Fibroblast of lung (primary cell): ENCODE data around the gene LCE5A. TPM values are rescaled to one million over a fixed set of nuclear protein-coding genes. Genes with fewer than 3 reads are reported as not detected.
"Not testable (repeated sequence)": the region's sequence is repeated elsewhere in the genome, so short reads cannot be mapped to it uniquely, and the experiment has no call there.

Experiments
- DNase-seq, 2 donors: peaks; one replicate each; pipeline versions ENCODE4 v3.0.0 to v3.0.0-alpha.2; 2010; ENCODE audit warnings: low read depth in 2 of 2
- H2AFZ ChIP-seq: 2 replicates; pipeline ENCODE4 v1.5.1; 2012; ENCODE audit warnings: low read length, control low read depth, inconsistent platforms
- H3K27ac ChIP-seq: 2 replicates; pipeline ENCODE4 v1.5.1; 2011; ENCODE audit warnings: low read length, control low read depth; ENCODE audit not compliant: insufficient read depth
- H3K27me3 ChIP-seq: 2 replicates; pipeline ENCODE4 v1.5.1; 2011; ENCODE audit warnings: mild to moderate bottlenecking, low read length; ENCODE audit not compliant: control insufficient read depth, insufficient read depth
- H3K36me3 ChIP-seq: 2 replicates; pipeline ENCODE4 v1.5.1; 2011; ENCODE audit warnings: low read length; ENCODE audit not compliant: control insufficient read depth, insufficient read depth
- H3K4me1 ChIP-seq: 2 replicates; pipeline ENCODE4 v1.5.1; 2011; ENCODE audit warnings: low read length; ENCODE audit not compliant: control insufficient read depth, insufficient read depth; ENCODE audit errors: extremely low read depth
- H3K4me2 ChIP-seq: 2 replicates; pipeline ENCODE4 v1.5.1; 2011; ENCODE audit warnings: low read length, control low read depth; ENCODE audit not compliant: insufficient read depth; ENCODE audit errors: extremely low read depth
- H3K4me3 ChIP-seq, 4 experiments: fragments of 200-600 bp in 1 of 4; sonication (generic) in 1 of 4; replicated peaks in 1 of 4; 2 replicates each; pipeline ENCODE4 v1.5.1; 2011 to 2016; ENCODE audit warnings: low read length in 4 of 4, low read depth in 3 of 4, mild to moderate bottlenecking in 3 of 4, control low read depth in 2 of 4, inconsistent platforms in 1 of 4, mixed read lengths in 1 of 4; ENCODE audit not compliant: insufficient read depth in 1 of 4; ENCODE audit errors: control extremely low read depth in 1 of 4
- H3K79me2 ChIP-seq: 2 replicates; pipeline ENCODE4 v1.5.1; 2012; ENCODE audit warnings: mild to moderate bottlenecking, low read length, inconsistent platforms; ENCODE audit not compliant: control insufficient read depth, insufficient read depth
- H3K9ac ChIP-seq: 2 replicates; pipeline ENCODE4 v1.5.1; 2011; ENCODE audit warnings: mild to moderate bottlenecking, low read length, control low read depth; ENCODE audit not compliant: insufficient read depth
- H3K9me3 ChIP-seq: 2 replicates; pipeline ENCODE4 v1.5.1; 2012; ENCODE audit warnings: low read depth, low read length; ENCODE audit not compliant: control insufficient read depth, insufficient read depth
- H4K20me1 ChIP-seq: 2 replicates; pipeline ENCODE4 v1.5.1; 2011; ENCODE audit warnings: low read length; ENCODE audit not compliant: control insufficient read depth, insufficient read depth; ENCODE audit errors: extremely low read depth
- EZH2 ChIP-seq: IDR thresholded peaks from 2 replicates; pipeline ENCODE4 v1.5.1; 2012; ENCODE audit warnings: low read length, control low read depth, mild to moderate bottlenecking; ENCODE audit errors: missing control alignments
- polyA plus RNA-seq, 2 donors: library from polyadenylated mRNA; depleted of rRNA in 1 of 2; stranded (reverse) in 1 of 2; unstranded in 1 of 2; fragments of >200 nt; gene quantifications; 2 replicates each; pipeline ENCODE4 v1.2.1, GENCODE V29; 2011 to 2012; ENCODE audit warnings: missing spikeins in 1 of 2
- total RNA-seq: library from RNA; depleted of rRNA; stranded (reverse); fragments of >200 nt; gene quantifications from 2 replicates; pipeline ENCODE4 v1.2.1, GENCODE V29; 2014
- TF ChIP-seq, protein P1 (sequence below), 2 donors: IDR thresholded peaks in 1 of 2; conservative IDR thresholded peaks in 1 of 2; 1 replicate in 1 of 2; 2 replicates in 1 of 2; pipeline ENCODE4 v1.5.1; 2011 to 2012; ENCODE audit warnings: low read length in 2 of 2, control low read depth in 1 of 2, inconsistent platforms in 1 of 2, low read depth in 1 of 2, mild to moderate bottlenecking in 1 of 2

Gene LCE5A
- total and polyA plus RNA-seq, 2 donors (not counting 1 experiment from before 2014, with no cell fraction given): not detected

DNA sequence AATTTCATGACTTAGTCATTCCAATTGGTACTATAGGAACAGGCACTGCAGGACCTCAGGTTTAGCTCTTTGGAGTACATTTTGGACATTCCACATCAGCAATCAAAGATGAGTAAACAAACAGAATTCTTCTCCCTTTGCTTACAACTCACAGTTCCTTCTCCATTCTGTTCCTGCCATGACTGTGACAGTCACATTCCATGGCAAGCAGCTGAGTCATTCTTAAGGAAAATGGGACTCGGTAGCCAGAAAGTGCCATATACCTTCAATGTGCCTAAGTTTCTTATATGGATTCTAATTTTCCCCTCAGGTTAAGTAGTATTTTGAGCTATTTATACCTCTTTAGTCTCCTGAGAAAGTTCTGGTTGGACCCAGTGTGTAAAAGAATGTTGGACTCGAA, 29.3 kb downstream of the LCE5A start:
- H3K4me1 ChIP-seq: no peaks in the 10 kb centered on the region
- H3K4me3 ChIP-seq: no peak overlapping the region
- no peaks in the 10 kb centered on the region for H3K79me2 ChIP-seq
- H3K27ac ChIP-seq: no peak overlapping the region
- no peak overlapping the region for H2AFZ ChIP-seq
- H3K9me3 ChIP-seq: no peaks in the 10 kb centered on the region
- H4K20me1 ChIP-seq: no peaks in the 10 kb centered on the region
- H3K4me2 ChIP-seq: no peak overlapping the region
- H3K27me3 ChIP-seq: no peaks in the 10 kb centered on the region
- H3K36me3 ChIP-seq: no peaks in the 10 kb centered on the region
- no peak for DNase-seq
- no peak for TF ChIP-seq EZH2
- TF ChIP-seq, protein P1, sequence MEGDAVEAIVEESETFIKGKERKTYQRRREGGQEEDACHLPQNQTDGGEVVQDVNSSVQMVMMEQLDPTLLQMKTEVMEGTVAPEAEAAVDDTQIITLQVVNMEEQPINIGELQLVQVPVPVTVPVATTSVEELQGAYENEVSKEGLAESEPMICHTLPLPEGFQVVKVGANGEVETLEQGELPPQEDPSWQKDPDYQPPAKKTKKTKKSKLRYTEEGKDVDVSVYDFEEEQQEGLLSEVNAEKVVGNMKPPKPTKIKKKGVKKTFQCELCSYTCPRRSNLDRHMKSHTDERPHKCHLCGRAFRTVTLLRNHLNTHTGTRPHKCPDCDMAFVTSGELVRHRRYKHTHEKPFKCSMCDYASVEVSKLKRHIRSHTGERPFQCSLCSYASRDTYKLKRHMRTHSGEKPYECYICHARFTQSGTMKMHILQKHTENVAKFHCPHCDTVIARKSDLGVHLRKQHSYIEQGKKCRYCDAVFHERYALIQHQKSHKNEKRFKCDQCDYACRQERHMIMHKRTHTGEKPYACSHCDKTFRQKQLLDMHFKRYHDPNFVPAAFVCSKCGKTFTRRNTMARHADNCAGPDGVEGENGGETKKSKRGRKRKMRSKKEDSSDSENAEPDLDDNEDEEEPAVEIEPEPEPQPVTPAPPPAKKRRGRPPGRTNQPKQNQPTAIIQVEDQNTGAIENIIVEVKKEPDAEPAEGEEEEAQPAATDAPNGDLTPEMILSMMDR (conservative IDR thresholded peaks at IDR 0.05 in 1 of 2, IDR thresholded peaks at IDR 0.05 in 1 of 2; ENCODE audit: low read depth in 1 of 2, low read length in 2 of 2): no peak
- H3K9ac ChIP-seq: no peak overlapping the region

DNA sequence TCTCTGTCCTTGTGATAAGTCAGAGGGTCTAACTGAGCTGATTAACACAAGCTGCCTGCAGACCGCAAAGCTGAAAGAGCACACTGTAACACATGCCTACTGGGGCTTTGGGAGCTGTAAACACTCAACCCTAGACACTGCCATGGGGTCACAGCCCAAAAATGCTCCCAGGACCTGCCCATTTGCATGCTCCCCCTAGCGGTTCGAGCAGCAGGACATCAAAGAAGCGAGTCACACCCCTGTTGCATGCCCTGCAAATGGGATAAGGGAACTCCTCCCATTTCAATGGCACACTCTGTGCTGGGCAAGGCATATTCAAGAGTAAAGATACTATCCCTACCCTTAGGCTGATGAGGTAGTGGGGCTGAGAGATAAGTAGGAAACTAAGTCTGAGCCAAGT, 33.2 kb downstream of the LCE5A start:
- TF ChIP-seq, protein P1 (conservative IDR thresholded peaks at IDR 0.05 in 1 of 2, IDR thresholded peaks at IDR 0.05 in 1 of 2; ENCODE audit: low read depth in 1 of 2, low read length in 2 of 2): peak in 1 of 2 donors; percentile 9
- TF ChIP-seq EZH2: no peak
- Histone ChIP-seq H3K4me2 (no peak overlapping the region), H3K36me3 (no peaks in the 10 kb centered on the region), H3K4me1 (no peaks in the 10 kb centered on the region), H3K9me3 (no peaks in the 10 kb centered on the region), H4K20me1 (no peaks in the 10 kb centered on the region), H3K27me3 (no peaks in the 10 kb centered on the region), H3K27ac (no peak overlapping the region), H3K4me3 (no peak overlapping the region), H2AFZ (no peak overlapping the region), H3K79me2 (no peaks in the 10 kb centered on the region), H3K9ac (no peak overlapping the region)
- no peak for DNase-seq

DNA sequence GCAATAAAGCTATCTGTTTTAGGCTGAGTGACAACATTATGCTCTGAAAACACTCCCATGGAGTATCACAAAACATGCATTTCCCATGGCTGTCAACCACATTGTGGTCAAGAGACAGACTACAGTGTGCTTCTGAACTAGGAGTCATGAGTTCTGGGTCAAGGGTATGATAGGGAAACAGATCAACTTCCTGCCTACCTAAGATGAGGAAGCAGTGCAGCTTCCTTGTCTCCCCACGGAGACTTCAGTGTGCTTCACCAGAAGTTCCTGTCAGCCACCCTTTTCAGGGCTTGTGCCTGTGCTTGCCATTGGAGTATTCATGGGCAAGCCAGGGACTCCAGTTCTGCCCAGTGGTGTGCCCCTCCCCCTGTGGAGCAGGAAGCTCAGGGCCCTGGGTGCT, 36.1 kb downstream of the LCE5A start:
- no peaks in the 10 kb centered on the region for H3K27me3 ChIP-seq
- H3K4me2 ChIP-seq: no peak overlapping the region
- no peaks in the 10 kb centered on the region for H3K9me3 ChIP-seq
- H3K36me3 ChIP-seq: no peaks in the 10 kb centered on the region
- no peak overlapping the region for H3K9ac ChIP-seq
- no peak overlapping the region for H3K27ac ChIP-seq
- H4K20me1 ChIP-seq: no peaks in the 10 kb centered on the region
- no peaks in the 10 kb centered on the region for H3K4me1 ChIP-seq
- no peaks in the 10 kb centered on the region for H3K79me2 ChIP-seq
- TF ChIP-seq, protein P1 (conservative IDR thresholded peaks at IDR 0.05 in 1 of 2, IDR thresholded peaks at IDR 0.05 in 1 of 2; ENCODE audit: low read depth in 1 of 2, low read length in 2 of 2): no peak
- TF ChIP-seq EZH2: no peak
- no peak overlapping the region for H2AFZ ChIP-seq
- H3K4me3 ChIP-seq: no peak overlapping the region
- DNase-seq: no peak

DNA sequence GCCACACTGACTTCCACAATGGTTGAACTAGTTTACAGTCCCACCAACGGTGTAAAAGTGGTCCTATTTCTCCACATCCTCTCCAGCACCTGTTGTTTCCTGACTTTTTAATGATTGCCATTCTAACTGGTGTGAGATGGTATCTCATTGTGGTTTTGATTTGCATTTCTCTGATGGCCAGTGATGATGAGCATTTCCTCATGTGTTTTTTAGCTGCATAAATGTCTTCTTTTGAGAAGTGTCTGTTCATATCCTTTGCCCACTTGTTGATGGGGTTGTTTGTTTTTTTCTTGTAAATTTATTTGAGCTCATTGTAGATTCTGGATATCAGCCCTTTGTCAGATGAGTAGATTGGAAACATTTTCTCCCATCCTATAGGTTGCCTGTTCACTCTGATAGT, 37.8 kb downstream of the LCE5A start:
- H2AFZ ChIP-seq, H3K9ac ChIP-seq, H4K20me1 ChIP-seq, H3K4me2 ChIP-seq, H3K36me3 ChIP-seq, H3K4me3 ChIP-seq, H3K27ac ChIP-seq, H3K27me3 ChIP-seq, DNase-seq, H3K9me3 ChIP-seq, H3K79me2 ChIP-seq, H3K4me1 ChIP-seq: not testable (repeated sequence)
